Measurements from ENCODE around the gene UQCRQ.

DNA sequence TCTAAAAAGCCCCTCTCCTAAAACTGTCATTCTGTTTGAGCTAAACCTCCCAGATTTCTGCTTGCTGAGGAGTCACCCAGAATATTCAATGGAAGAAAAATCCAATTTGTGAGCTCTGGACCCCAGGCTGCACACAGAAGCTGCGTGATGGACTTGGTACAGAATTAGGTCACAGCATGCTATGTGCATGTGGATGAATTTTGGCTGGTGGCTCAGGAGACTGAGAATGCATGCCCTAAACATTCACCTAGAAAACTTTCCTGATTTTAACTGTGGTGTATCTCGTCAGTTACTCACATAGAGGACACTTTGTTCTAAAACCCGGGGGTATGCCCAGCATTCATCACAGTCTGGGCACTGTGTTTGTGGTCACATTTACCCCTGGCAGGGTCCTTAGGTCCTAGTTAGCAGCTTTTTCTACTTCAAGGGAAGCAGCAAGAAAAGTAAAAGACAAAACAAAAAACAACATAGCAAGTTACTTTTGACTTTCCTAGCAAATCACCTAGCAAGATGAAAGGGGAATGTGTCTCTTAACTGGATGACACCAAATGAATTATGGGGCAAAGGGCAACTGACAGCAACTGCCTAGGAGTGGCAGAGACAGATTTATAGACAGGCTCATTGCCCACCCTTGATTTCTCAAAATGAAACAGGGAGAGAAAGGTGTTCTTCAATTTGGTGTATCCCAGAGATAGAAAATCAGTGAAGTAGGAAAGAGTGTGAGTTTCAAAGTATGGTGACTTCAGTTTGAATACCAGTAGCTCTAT is 27.7 kb upstream of the UQCRQ start:
- TF ChIP-seq POLR2A (IDR thresholded peaks at IDR 0.05) (no peak), CTCF (IDR thresholded peaks at IDR 0.05) (no peak)

Measured in thyroid gland (tissue), 4 donors.